ENCODE measurements around the gene ETV1.

- TF ChIP-seq POLR2A (IDR thresholded peaks at IDR 0.05) (no peak), CTCF (IDR thresholded peaks at IDR 0.05) (no peak)
Observed at GRCh38 chr7:13882051-13882450, 107.4 kb downstream of the ETV1 start.
